Thyroid gland (tissue), 4 donors: ENCODE results near the gene SP110. TPM values are rescaled to one million over a fixed set of nuclear protein-coding genes. Genes with fewer than 3 reads are reported as not detected.

Experiments used
- total RNA-seq, 4 donors: library from RNA; depleted of rRNA; stranded (reverse); fragments of >200 nt; gene quantifications; one replicate each; pipeline ENCODE4 v1.2.3, GENCODE V29; 2016

SP110 gene
- total RNA-seq, 4 donors from 2014 or later = 17.7 to 66.2 (median 23.5) TPM

Other genes starting within 250 kb of the SP110 start
- 1 to 10 TPM; 1.8 to 3.8 (median 2.0) TPM for gene SLC16A14, start 151.1 kb downstream of the SP110 start, total RNA-seq
- 1 to 10 TPM in 2 of 4 donors, under 1 TPM in 2; 0.58 to 1.2 (median 0.95) TPM for gene SP140, start 5.8 kb upstream of the SP110 start, total RNA-seq
- gene SP140L, start 107.2 kb upstream of the SP110 start, total RNA-seq = 10 to 100 TPM in 1 of 4 donors, 1 to 10 TPM in 3; 6.5 to 18.6 (median 8.4) TPM
- gene SP100, start 196.2 kb upstream of the SP110 start, total RNA-seq = 100 to 1,000 TPM in 2 of 4 donors, 10 to 100 TPM in 2; 84.0 to 151 (median 98.0) TPM